RWPE2 (cell line): Measurements from ENCODE around the gene SH3GLB2.

ENCODE experiments used
- ATAC-seq: fragments of 200-7000 bp; cut with Tn5 transposase; 3 replicates; pipeline ENCODE4 v1.9.1; 2021; ENCODE audit warnings: low read depth
- DNase-seq: peaks from one replicate; pipeline ENCODE4 v3.0.0-alpha.2; 2020; ENCODE audit warnings: low spot score
- H3K27ac ChIP-seq: fragments of 450-650 bp; 2 replicates; pipeline ENCODE4 v1.5.1; 2017; ENCODE audit warnings: mild to moderate bottlenecking; ENCODE audit not compliant: poor library complexity, severe bottlenecking
- H3K27me3 ChIP-seq: fragments of 250-450 bp; sonication (Bioruptor Pico); 2 replicates; pipeline ENCODE4 v1.5.1; 2021; ENCODE audit warnings: mild to moderate bottlenecking, moderate library complexity; ENCODE audit not compliant: insufficient read depth, poor library complexity, severe bottlenecking
- H3K36me3 ChIP-seq: fragments of 250-450 bp; sonication (Bioruptor Pico); 2 replicates; pipeline ENCODE4 v1.5.1; 2020; ENCODE audit warnings: low read depth, mild to moderate bottlenecking, moderate library complexity
- H3K4me1 ChIP-seq: fragments of 250-450 bp; sonication (Bioruptor Pico); 2 replicates; pipeline ENCODE4 v1.5.1; 2021; ENCODE audit warnings: mild to moderate bottlenecking, moderate library complexity; ENCODE audit not compliant: insufficient read depth, poor library complexity, severe bottlenecking
- H3K4me3 ChIP-seq: fragments of 250-450 bp; sonication (Bioruptor Pico); 2 replicates; pipeline ENCODE4 v1.5.1; 2021; ENCODE audit warnings: mild to moderate bottlenecking, moderate library complexity; ENCODE audit not compliant: severe bottlenecking
- H3K9me3 ChIP-seq: fragments of 250-450 bp; sonication (Bioruptor Pico); 2 replicates; pipeline ENCODE4 v1.5.1; 2021; ENCODE audit warnings: mild to moderate bottlenecking, moderate library complexity; ENCODE audit not compliant: severe bottlenecking
- CTCF ChIP-seq: fragments of 450-650 bp; IDR thresholded peaks from one replicate; pipeline ENCODE4 v1.5.1; 2017; ENCODE audit warnings: mild to moderate bottlenecking, moderate library complexity; ENCODE audit not compliant: poor library complexity, severe bottlenecking

The SH3GLB2 gene

DNA sequence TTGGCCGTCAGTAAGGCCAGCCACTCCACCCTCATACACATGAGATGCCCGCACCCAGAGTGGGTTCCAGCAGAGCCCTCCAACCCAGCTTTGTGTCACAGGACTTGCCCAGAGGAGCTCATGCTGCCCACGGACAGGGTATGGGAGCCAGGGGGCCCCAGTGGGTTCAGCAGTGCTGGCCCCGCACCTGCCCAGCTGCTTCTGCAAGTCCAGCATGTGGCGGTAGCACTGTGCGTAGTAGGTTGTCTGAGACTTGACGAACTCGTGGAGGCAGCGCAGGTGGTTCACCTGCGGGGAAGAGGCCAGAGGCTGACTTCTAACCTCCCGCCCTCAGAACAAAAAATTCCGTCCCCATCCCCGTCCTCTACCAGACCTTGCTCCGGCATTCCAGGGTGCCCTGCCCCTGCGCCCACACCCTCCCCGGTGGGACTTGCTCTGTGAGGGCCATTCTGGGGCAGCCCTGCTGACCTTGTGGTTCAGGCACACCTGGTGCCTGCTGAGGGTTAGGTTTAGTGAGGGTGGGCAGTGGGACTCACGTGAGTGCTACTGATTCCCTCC, 18.5 kb downstream of the SH3GLB2 start:
- Histone ChIP-seq H3K27ac (no peak overlapping the region), H3K4me1 (no peaks in the 10 kb centered on the region), H3K36me3 (peaks cover 53% of the 10 kb centered on the region), H3K4me3 (no peak overlapping the region), H3K27me3 (no peaks in the 10 kb centered on the region), H3K9me3 (no peaks in the 10 kb centered on the region)
- ATAC-seq (no peak), DNase-seq (peak; percentile 56)
- TF ChIP-seq CTCF: no peak

- no peak for TF ChIP-seq CTCF
- H3K27me3 ChIP-seq: no peaks in the 10 kb centered on the region
- no peaks in the 10 kb centered on the region for H3K9me3 ChIP-seq
- no peaks in the 10 kb centered on the region for H3K4me1 ChIP-seq
- DNase-seq: no peak
- ATAC-seq: no peak
- H3K4me3 ChIP-seq: no peak overlapping the region
- H3K36me3 ChIP-seq: peaks cover 53% of the 10 kb centered on the region
- H3K27ac ChIP-seq: no peak overlapping the region
Measured at GRCh38 chr9:129008986-129009583, 19.0 kb downstream of the SH3GLB2 start.

DNA sequence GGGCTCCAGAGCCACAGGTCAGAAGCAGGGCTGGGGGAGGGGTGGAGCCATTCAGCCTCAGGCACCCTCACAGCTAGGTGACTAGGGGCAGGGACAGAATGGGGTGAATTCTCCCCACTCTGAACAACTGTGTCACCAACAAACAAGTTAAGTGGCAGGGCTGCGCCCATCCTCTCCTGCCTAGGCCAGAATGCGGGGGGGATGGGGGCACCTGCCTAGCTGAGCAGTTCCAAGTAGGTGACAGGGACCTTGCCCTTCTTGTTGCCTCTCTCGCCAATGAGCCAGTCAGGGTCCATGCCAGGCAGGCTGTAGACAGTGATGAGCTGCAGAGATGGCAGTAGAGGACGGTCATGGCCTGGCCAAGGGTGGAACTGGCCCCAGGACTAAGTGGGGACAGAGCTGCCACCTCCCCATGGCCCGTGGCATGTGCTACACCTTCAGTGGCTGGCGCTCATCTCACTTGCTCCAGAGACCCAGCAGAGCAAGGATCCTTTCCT, 19.6 kb downstream of the SH3GLB2 start:
- no peak overlapping the region for H3K27ac ChIP-seq
- H3K27me3 ChIP-seq: no peaks in the 10 kb centered on the region
- ATAC-seq (no peak), DNase-seq (no peak)
- TF ChIP-seq CTCF: no peak
- no peaks in the 10 kb centered on the region for H3K4me1 ChIP-seq
- peaks cover 54% of the 10 kb centered on the region for H3K36me3 ChIP-seq
- H3K4me3 ChIP-seq: no peak overlapping the region
- no peaks in the 10 kb centered on the region for H3K9me3 ChIP-seq

GRCh38 chr9:129007766-129008468, 20.2 kb downstream of the SH3GLB2 start:
- TF ChIP-seq CTCF: no peak
- H3K36me3 ChIP-seq: peaks cover 54% of the 10 kb centered on the region
- no peaks in the 10 kb centered on the region for H3K27me3 ChIP-seq
- no peaks in the 10 kb centered on the region for H3K9me3 ChIP-seq
- no peaks in the 10 kb centered on the region for H3K4me1 ChIP-seq
- H3K4me3 ChIP-seq: no peak overlapping the region
- H3K27ac ChIP-seq: no peak overlapping the region
- no peak for DNase-seq
- peak; percentile 9; the same call in 1 of the 3 replicates for ATAC-seq
